Measurements from ENCODE around the gene SMURF2. TPM values are rescaled to one million over a fixed set of nuclear protein-coding genes. Genes with fewer than 3 reads are reported as not detected.

SMURF2 gene
- total and polyA plus RNA-seq, 9 of the 15 experiments (the other 6 are each of a cell fraction or from before 2014, with no cell fraction given): 3.8 to 22.0 (median 14.8) TPM

DNA sequence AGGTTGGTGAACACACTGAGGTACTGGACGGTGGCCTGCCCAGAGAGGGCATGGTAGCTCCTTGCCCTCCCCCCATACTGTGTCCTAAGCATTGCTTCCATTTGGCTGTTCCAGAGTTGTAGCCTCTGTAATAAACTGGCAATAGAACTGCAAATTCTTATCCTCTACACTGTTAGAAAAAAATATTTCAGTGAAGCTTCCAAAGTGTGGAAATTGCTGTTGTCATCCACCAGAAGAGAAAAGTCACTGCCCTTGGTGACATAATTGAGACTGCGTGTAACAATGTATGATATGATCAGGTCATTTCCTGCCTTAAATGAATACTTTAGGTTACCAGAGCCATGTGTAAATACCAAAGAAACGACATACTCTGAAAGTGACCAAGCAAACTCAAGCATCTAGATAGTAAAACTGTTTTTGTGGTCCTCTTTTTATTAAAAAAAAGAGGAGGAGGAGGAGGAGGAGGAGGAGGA, 89.4 kb downstream of the SMURF2 start (continued):
- TF ChIP-seq, protein P1, sequence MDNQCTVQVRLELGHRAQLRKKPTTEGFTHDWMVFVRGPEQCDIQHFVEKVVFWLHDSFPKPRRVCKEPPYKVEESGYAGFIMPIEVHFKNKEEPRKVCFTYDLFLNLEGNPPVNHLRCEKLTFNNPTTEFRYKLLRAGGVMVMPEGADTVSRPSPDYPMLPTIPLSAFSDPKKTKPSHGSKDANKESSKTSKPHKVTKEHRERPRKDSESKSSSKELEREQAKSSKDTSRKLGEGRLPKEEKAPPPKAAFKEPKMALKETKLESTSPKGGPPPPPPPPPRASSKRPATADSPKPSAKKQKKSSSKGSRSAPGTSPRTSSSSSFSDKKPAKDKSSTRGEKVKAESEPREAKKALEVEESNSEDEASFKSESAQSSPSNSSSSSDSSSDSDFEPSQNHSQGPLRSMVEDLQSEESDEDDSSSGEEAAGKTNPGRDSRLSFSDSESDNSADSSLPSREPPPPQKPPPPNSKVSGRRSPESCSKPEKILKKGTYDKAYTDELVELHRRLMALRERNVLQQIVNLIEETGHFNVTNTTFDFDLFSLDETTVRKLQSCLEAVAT (IDR thresholded peaks at IDR 0.05): no peak
- TF ChIP-seq ZBTB43 (CRISPR knock-in tag; IDR thresholded peaks at IDR 0.05): no peak
- peak; percentile 74 for TF ChIP-seq MAFG (tag; conservative IDR thresholded peaks at IDR 0.05)
- TF ChIP-seq ZNF354B (CRISPR knock-in tag; IDR thresholded peaks at IDR 0.05): no peak
- TF ChIP-seq RNF2 (IDR thresholded peaks at IDR 0.05): peak; percentile 37; the same call in 1 of the 2 replicates
- TF ChIP-seq, protein P2, sequence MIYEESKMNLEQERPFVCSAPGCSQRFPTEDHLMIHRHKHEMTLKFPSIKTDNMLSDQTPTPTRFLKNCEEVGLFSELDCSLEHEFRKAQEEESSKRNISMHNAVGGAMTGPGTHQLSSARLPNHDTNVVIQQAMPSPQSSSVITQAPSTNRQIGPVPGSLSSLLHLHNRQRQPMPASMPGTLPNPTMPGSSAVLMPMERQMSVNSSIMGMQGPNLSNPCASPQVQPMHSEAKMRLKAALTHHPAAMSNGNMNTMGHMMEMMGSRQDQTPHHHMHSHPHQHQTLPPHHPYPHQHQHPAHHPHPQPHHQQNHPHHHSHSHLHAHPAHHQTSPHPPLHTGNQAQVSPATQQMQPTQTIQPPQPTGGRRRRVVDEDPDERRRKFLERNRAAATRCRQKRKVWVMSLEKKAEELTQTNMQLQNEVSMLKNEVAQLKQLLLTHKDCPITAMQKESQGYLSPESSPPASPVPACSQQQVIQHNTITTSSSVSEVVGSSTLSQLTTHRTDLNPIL (CRISPR knock-in tag; IDR thresholded peaks at IDR 0.05): no peak
- TF ChIP-seq SREBF2 (CRISPR knock-in tag; IDR thresholded peaks at IDR 0.05): no peak
- no peak for TF ChIP-seq ZNF778 (CRISPR knock-in tag; IDR thresholded peaks at IDR 0.05)
- no peak for TF ChIP-seq ZNF512 (tag; IDR thresholded peaks at IDR 0.05)
- TF ChIP-seq YBX1 (IDR thresholded peaks at IDR 0.05): no peak
- TF ChIP-seq ZNF224 (CRISPR knock-in tag; IDR thresholded peaks at IDR 0.05): no peak
- no peak for TF ChIP-seq ILK (tag; IDR thresholded peaks at IDR 0.05; ENCODE audit: borderline replicate concordance, low read depth)
- TF ChIP-seq PRMT5 (CRISPR knock-in tag; IDR thresholded peaks at IDR 0.05): no peak
- TF ChIP-seq NFE2 (IDR thresholded peaks at IDR 0.05; ENCODE audit: low read depth): peak; percentile 78
- no peak for TF ChIP-seq NELFE (IDR thresholded peaks at IDR 0.05; ENCODE audit: insufficient read depth, insufficient read length)
- TF ChIP-seq ELF4 (CRISPR knock-in tag; IDR thresholded peaks at IDR 0.05): no peak
- no peak for TF ChIP-seq ZNF41 (CRISPR knock-in tag; conservative IDR thresholded peaks at IDR 0.05)
- TF ChIP-seq RBM34 (IDR thresholded peaks at IDR 0.05; ENCODE audit: borderline replicate concordance, insufficient read depth, low read length): no peak
- no peak for TF ChIP-seq ZNF76 (CRISPR knock-in tag; IDR thresholded peaks at IDR 0.05; ENCODE audit: borderline replicate concordance)
- TF ChIP-seq SAFB2 (IDR thresholded peaks at IDR 0.05; ENCODE audit: borderline replicate concordance, low read depth, low read length, severe bottlenecking): no peak
- TF ChIP-seq EP300 (IDR thresholded peaks at IDR 0.05; ENCODE audit: low read length): peak; percentile 48
- TF ChIP-seq NRF1 (conservative IDR thresholded peaks at IDR 0.05 in 1 of 2, IDR thresholded peaks at IDR 0.05 in 1 of 2): no peak
- no peak for TF ChIP-seq CBX8 (IDR thresholded peaks at IDR 0.05; ENCODE audit: borderline replicate concordance, extremely low read depth, low read depth, low read length, poor library complexity, severe bottlenecking)
- TF ChIP-seq ARID2 (IDR thresholded peaks at IDR 0.05): no peak
- TF ChIP-seq ZNF586 (CRISPR knock-in tag; conservative IDR thresholded peaks at IDR 0.05): no peak
- no peak for TF ChIP-seq ZNF507 (tag; conservative IDR thresholded peaks at IDR 0.05)

Measured in K562 (cell line).